NT2/D1 (cell line): ENCODE data around the gene PARD3.

Source experiments
- SUZ12 ChIP-seq: IDR thresholded peaks from 2 replicates; pipeline ENCODE4 v1.6.1; 2011; ENCODE audit not compliant: insufficient read length, insufficient read depth; ENCODE audit errors: extremely low read depth
- YY1 ChIP-seq: IDR thresholded peaks from 2 replicates; pipeline ENCODE4 v1.6.1; 2011; ENCODE audit not compliant: insufficient read length, insufficient read depth
- ZNF274 ChIP-seq: IDR thresholded peaks from 2 replicates; pipeline ENCODE4 v1.6.1; 2011; ENCODE audit warnings: mild to moderate bottlenecking, low read depth, low read length

GRCh38 chr10:34723750-34724149 is 91.3 kb downstream of the PARD3 start:
- TF ChIP-seq ZNF274, result no peak
- no peak for TF ChIP-seq YY1
- TF ChIP-seq SUZ12, result no peak
